Esophagus squamous epithelium (tissue), 5 donors: ENCODE results near the gene C7orf25. TPM values are rescaled to one million over a fixed set of nuclear protein-coding genes. Genes with fewer than 3 reads are reported as not detected.
A peak's percentile ranks its signal among the peaks of the same experiment; 100 is the strongest.

Experiments
- DNase-seq: peaks from one replicate; lab custom pipeline; 2025; lab: John Stamatoyannopoulos, UW
- H3K27ac ChIP-seq, 4 donors: fragments of 200-600 bp; sonication (generic); one replicate each; pipeline ENCODE4 v1.5.1; 2016 to 2019; ENCODE audit warnings: mild to moderate bottlenecking in 1 of 4
- H3K27me3 ChIP-seq, 4 donors: fragments of 200-600 bp; sonication (generic); 1 replicate in 3 of 4; 2 replicates in 1 of 4; pipeline versions ENCODE4 v1.5.1 to v1.6.0; 2017 to 2021; ENCODE audit warnings: antibody characterized with exemption in 1 of 4
- H3K36me3 ChIP-seq, 3 donors: fragments of 200-600 bp; sonication (generic); one replicate each; pipeline ENCODE4 v1.5.1; 2016 to 2019
- H3K4me1 ChIP-seq, 3 donors: fragments of 200-600 bp; sonication (generic); one replicate each; pipeline ENCODE4 v1.5.1; 2017 to 2019
- H3K4me3 ChIP-seq, 4 donors: fragments of 200-600 bp; sonication (generic); 1 replicate in 3 of 4; 2 replicates in 1 of 4; pipeline ENCODE4 v1.5.1; 2016 to 2019; ENCODE audit warnings: mild to moderate bottlenecking in 2 of 4, moderate library complexity in 1 of 4
- H3K9me3 ChIP-seq, 3 donors: fragments of 200-600 bp; sonication (generic); one replicate each; pipeline ENCODE4 v1.5.1; 2016 to 2019
- CTCF ChIP-seq, 6 experiments: fragments of 450-650 bp in 4 of 6; fragments of 200-600 bp in 2 of 6; sonication (generic) in 2 of 6; IDR thresholded peaks; one replicate each; pipeline ENCODE4 v1.5.1; 2016 to 2019; ENCODE audit warnings: antibody characterized with exemption in 6 of 6, mild to moderate bottlenecking in 4 of 6, moderate library complexity in 4 of 6
- POLR2A ChIP-seq, 4 donors: fragments of 450-650 bp; IDR thresholded peaks; one replicate each; pipeline ENCODE4 v1.6.1; 2017; ENCODE audit warnings: antibody characterized with exemption in 4 of 4, mild to moderate bottlenecking in 4 of 4, moderate library complexity in 3 of 4
- WGBS, 2 donors: methylation state at CpG; one replicate each; pipeline ENCODE4 v1.1.5; 2018; 5-methylcytosine and 5-hydroxymethylcytosine counted together
- intact Hi-C: fragments of 100-400 bp; cut with DNase I; formaldehyde crosslinking; loops from one replicate; pipeline ENCODE4 v1.15.0; 2022
- total RNA-seq, 4 donors: library from RNA; depleted of rRNA; stranded (reverse); fragments of >200 nt; gene quantifications; one replicate each; pipeline ENCODE4 v1.1.0, GENCODE V29; 2016
- donor health status: DM: yes; HTN: yes; CAD: no.

The C7orf25 gene
- total RNA-seq, 4 donors from 2014 or later, result 4.8 to 8.9 (median 7.0) TPM

- intact Hi-C loops, result no loop called here
- Histone ChIP-seq H3K27ac (no peak overlapping the region), H3K9me3 (no peaks in the 10 kb centered on the region), H3K4me3 (no peak overlapping the region), H3K36me3 (peaks cover 0 to 84% (median 35%) of the 10 kb centered on the region in 3 donors), H3K4me1 (peaks cover 0 to 43% (median 13%) of the 10 kb centered on the region in 3 donors), H3K27me3 (no peaks in the 10 kb centered on the region)
- TF ChIP-seq POLR2A (IDR thresholded peaks at IDR 0.05), result no peak
- TF ChIP-seq CTCF (IDR thresholded peaks at IDR 0.05), result no peak
- 94 to 96% methylated on average over 5 of the region's 5 CpGs for WGBS, 2 donors
- DNase-seq, result no peak
Observed at GRCh38 chr7:42924223-42924838, 12.5 kb upstream of the C7orf25 start.

GRCh38 chr7:42922017-42922753, 10.3 kb upstream of the C7orf25 start:
- H3K36me3 ChIP-seq, result peaks cover 0 to 100% (median 35%) of the 10 kb centered on the region in 3 donors
- DNase-seq, result no peak
- 92 to 95% methylated on average over 3 of the region's 3 CpGs for WGBS, 2 donors

GRCh38 chr7:42915356-42915755, 3.5 kb upstream of the C7orf25 start:
- peaks cover 4 to 28% (median 11%) of the 10 kb centered on the region in 3 donors for H3K4me1 ChIP-seq
- H3K27ac ChIP-seq, result peak overlapping the region in 1 of 4 donors; percentile 54
- no peak for DNase-seq
- no peaks in the 10 kb centered on the region for H3K27me3 ChIP-seq
- H3K9me3 ChIP-seq, result no peaks in the 10 kb centered on the region
- H3K4me3 ChIP-seq, result no peak overlapping the region
- H3K36me3 ChIP-seq, result peaks cover 0 to 51% (median 18%) of the 10 kb centered on the region in 3 donors
- 24 to 33% methylated on average over 1 of the region's 1 CpG for WGBS, 2 donors
- no peak for TF ChIP-seq CTCF (IDR thresholded peaks at IDR 0.05)
- no peak for TF ChIP-seq POLR2A (IDR thresholded peaks at IDR 0.05)
- intact Hi-C loops, result no loop called here

More at GRCh38 chr7:42922017-42922753, 10.3 kb upstream of the C7orf25 start:
- Histone ChIP-seq H3K4me3 (no peak overlapping the region), H3K4me1 (peaks cover 0 to 22% (median 0%) of the 10 kb centered on the region in 3 donors), H3K27me3 (no peaks in the 10 kb centered on the region), H3K27ac (no peak overlapping the region), H3K9me3 (no peaks in the 10 kb centered on the region)
- intact Hi-C loops, result no loop called here
- TF ChIP-seq CTCF (IDR thresholded peaks at IDR 0.05) (no peak), POLR2A (IDR thresholded peaks at IDR 0.05) (no peak)

- no peak for TF ChIP-seq POLR2A (IDR thresholded peaks at IDR 0.05)
- TF ChIP-seq CTCF (IDR thresholded peaks at IDR 0.05), result no peak
- Histone ChIP-seq H3K4me1 (peaks cover 4 to 32% (median 11%) of the 10 kb centered on the region in 3 donors), H3K4me3 (no peak overlapping the region), H3K27me3 (no peaks in the 10 kb centered on the region), H3K36me3 (peaks cover 0 to 43% (median 13%) of the 10 kb centered on the region in 3 donors), H3K9me3 (no peaks in the 10 kb centered on the region), H3K27ac (peak overlapping the region in 3 of 4 donors; percentile 24 to 54 (median 51))
- intact Hi-C loops, result no loop called here
- 43 to 48% methylated on average over 4 of the region's 5 CpGs for WGBS, 2 donors
- DNase-seq, result no peak
Observed at GRCh38 chr7:42914421-42915045, 2.7 kb upstream of the C7orf25 start.
